NCI-H748 treated with DMSO at 0.1 percent for 48 hours (cell line): ENCODE results near the gene SORL1-AS1.
"Not testable (repeated sequence)": the region's sequence is repeated elsewhere in the genome, so short reads cannot be mapped to it uniquely, and the experiment has no call there.

Experiments used
- DNase-seq: peaks from one replicate; lab custom pipeline; 2025; lab: John Stamatoyannopoulos, UW

SORL1-AS1 gene

DNA sequence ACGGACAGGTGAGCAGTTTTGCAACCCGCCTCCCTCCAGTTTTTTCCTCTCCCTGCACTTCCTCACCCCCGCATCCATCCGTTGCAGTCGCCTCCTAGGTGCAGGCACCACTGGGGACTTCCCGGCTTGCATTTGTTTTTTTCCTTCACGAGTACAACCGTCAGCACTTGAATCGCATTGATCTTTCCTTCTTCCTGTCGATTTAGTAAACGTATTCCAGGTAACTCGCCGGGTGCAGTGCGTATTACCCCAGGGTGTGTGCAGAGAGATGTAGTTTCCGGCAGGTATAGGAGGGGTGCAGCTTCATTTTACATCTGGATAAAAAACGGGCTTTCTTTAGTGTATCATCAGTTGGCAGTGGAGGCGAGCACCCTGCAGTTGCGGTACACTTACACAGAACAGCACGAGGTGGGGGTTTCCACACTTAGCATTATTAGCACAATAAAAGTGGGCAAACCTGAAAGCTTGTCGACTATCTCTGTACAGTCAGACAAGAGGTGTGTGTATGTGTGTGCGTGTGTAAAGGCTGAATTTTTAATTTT is at the start of gene SORL1-AS1:
Gene SORL1-AS1, minus strand, starts transcription at position 359 of the 542 bp plus-strand sequence.
- peak; percentile 16 for DNase-seq

DNA sequence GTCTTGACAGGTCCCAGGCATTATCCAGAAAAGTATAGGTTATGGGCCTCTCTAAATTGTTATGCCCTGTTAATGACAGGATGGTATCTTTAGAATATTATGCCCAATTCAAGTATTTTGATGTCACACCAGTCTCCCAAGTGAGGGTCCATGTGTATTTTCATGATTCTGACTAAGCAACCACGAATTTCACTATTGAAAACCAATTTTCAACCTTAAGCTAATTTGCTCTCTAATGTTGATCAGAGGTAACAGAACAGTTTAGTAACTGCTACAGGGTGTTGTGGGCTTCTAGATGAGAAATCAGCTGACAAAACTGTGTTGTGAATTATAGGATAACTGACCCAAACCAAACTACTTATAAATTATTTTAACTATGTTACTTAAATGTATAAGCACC is 48.0 kb upstream of the SORL1-AS1 start:
- no peak for DNase-seq

DNA sequence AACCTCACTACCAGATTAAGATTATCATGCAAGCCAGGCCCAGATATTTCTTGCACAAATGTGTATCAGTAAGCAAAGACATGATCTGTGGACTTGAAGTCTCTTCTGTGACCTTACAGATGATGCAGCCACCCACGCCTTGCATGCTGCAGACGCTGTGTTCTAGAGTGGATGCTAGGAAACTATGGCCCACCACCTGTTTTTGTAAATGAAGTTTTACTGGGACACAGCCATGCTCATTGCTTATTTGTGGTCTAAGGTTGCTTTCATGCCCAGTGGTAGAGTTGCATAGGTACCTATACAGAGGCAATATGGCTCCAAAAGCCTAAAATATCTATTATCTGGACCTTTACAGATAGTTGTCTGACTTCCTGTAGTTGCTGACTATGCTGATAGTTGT is 47.5 kb upstream of the SORL1-AS1 start:
- DNase-seq: no peak

DNA sequence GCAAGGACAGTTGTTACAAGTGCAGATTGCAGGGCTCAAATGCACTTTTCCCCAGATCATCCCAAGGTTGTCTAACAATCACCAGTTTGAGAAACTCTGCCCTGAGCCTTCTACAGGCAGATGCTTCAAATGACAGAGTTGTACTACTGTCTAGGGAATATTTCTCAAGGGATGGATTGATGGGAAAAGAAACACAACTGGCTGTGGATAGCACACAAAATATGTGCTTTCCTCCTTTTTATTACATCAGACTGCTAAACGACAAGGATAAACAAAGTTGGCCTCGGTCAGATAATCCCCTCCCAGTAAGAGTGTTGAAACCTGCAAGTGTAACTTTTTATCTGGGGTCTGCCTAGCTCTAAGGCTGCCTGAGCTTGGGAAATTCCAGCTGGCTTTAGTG is 46.6 kb upstream of the SORL1-AS1 start:
- no peak for DNase-seq

DNA sequence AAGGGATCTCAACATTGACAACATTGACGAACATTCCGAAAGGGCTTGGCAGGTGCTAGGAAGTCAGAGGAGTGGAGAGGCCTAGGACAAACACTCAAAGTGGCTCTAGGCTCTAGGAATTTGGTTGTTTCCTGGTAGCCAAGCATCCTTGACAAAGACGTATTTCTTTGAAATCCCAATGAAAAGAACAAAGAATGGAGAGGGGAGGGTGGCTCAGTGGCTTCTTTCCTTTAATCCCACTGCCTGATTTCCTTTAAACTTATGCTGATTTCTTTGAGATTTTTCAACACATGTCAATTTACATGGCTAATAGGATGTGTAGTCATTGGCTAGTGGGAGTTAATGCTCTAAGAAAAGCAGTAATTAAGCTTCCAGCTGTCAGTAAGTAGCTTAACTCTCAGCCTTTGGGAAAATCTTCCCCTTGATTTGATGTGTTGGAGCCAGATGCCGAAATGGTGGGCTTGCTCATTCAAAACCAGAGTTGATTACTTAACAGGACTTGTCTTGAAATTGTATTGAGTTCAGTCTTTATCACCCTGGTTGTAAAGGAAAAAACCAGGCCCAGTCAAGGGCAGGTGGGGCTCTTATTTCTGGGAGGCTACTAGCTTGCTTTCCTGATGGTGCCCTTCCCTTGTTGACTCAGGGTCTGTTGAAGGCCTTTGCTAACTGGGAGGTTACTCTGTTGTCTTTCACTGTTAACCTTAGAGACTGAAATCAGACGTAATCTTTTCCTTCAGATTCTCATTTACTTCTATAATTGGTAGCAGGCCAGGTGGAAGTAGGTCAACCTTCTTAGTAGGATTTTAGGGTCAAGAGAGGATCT is 44.6 kb upstream of the SORL1-AS1 start:
- no peak for DNase-seq

DNA sequence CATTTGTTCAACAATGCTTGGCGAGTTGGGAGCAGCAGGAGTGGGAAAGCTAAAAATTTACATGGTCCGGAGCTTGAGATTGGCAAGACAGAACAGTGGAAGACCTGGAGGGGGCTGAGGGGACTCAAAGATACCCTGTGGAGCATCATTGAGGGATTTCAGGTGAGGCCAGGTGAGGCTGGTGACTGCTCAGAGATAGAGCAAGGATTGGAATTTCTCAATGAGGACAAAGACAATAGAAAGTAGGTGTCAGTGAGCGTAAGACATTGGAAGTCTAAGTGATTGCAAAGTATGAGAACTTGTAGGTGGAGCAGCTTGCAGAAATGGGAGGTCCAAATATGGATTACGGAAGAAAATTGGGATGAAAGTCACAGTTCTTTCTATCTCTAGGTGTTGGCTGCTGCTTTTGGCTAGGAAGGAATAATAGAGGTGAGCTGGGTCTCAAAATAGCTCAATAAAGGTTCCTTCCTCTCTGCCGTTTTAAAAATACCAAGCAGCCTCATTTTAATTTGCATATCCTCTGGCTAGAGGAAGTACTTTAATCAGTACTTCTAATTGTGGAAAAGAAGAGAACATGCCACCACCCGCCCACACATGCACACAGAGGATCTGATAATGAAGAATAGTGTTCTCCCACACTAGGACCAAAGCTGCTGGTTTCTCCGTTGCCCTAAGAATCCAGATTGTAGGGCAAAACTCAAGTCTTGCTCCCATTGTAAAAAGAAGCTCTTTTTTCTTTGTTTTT is 41.8 kb upstream of the SORL1-AS1 start:
- no peak for DNase-seq

DNA sequence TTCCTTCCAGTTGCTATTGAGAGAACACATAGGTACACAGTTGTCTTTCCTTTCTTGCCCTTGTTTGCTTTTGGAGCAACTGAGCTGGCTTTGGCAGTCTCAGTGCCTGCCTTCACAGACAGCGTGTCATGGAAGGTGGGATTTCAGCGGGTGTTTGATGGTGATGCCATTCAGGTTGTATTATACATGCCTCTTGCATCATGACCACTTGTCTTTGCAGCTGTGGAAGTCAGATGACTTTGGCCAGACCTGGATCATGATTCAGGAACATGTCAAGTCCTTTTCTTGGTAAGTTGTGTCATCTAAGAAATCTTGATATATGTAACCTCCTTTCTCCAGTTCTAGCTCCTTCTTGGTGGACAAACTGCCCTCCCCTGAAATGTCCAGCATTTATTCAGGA is 37.1 kb upstream of the SORL1-AS1 start:
- DNase-seq: no peak

DNA sequence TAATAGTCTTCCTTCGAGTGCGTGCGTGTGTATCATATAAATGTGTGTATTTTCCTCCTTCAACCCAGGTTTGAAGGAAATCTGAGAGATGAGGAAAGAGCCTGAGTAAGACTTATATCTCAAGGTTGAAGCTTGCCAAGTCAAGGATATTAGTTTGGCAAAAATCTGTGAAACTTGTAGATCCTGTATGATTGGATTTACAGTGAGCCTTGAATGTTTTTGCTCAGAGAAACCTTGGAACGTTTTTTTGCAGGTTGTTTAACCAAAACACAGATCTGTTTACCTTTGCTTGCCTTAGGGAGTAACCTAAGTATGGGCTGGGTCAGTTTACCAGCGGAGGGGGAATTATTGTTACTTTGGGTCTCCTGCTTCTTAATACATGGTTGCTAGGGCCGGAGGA is 35.9 kb upstream of the SORL1-AS1 start:
- no peak for DNase-seq

DNA sequence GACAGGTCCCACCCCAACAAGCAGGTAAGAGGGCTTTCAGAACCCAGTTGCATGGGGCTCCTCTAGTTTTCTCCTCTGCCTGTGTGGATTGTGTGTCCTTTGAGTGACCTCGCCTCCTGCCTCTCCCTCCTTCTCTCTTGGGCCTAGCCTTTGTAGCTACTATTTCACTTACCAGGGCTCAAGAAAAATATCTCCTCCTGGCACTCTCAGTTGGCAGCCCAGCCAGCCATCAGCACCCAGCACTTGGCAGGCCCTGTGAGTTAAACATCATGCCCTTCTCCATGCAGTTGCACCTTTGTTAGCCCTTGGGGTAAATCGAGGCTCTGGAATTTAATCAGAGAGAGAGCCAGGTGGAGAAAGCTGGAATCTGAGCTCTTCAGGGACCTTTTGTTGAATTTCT is 35.4 kb upstream of the SORL1-AS1 start:
- DNase-seq: no peak

DNA sequence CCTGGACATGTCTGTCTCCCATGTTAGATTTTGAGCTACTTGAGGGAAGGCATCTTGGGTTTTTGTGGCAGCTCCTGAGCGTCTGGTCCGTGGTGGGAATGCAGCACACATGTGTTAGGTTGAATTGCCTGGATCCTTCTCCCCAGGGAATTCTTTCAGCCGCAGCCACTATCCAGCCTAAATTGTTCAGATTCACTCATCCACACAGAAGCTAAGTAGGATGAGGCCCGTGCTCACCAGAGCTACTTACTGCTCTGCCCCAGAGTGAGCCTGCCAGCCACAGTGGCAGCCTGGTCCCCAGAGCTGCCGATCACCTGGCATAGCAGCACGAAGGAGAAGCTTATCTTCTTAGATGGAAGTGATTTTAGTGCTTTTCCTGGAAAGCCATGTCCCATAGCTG is 34.4 kb upstream of the SORL1-AS1 start:
- DNase-seq: no peak

DNA sequence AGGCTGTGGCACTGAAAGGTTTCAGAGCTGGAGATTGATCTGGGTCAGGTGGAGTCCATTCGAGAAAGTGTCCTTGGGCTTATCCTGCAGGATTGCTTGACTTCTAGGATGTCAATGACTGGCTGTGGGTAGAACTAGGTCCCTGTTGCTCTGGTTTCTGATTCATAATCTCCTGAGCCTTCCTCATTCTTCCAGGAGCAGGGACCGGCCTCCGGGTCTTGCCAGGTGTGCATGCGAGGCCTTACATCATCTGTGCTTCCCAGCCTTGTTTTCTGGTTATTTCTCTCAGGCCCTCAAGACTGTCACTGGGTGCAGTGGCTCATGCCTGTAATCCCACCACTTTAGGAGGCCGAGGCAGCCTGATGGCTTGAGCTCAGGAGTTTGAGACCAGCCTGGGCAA is 33.3 kb upstream of the SORL1-AS1 start:
- DNase-seq: no peak

DNA sequence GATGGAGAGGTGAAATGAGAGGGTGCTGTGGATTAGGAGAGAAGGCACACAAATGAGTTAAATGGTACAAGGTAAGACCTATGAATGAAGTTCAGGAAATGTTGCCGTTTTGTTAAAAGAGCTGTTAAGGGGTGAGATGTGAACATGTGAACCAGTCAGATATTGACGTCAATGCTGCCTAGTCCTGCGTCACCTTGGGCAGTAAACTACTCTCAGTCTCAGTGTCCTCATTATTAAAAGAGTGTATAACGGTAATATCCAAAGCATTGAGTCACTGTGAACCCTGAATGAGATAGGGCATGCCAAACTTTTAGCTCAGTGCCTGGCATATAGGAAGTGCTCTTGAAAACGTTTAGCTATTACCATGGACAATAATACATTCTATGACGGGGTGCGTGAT is 32.4 kb upstream of the SORL1-AS1 start:
- no peak for DNase-seq

DNA sequence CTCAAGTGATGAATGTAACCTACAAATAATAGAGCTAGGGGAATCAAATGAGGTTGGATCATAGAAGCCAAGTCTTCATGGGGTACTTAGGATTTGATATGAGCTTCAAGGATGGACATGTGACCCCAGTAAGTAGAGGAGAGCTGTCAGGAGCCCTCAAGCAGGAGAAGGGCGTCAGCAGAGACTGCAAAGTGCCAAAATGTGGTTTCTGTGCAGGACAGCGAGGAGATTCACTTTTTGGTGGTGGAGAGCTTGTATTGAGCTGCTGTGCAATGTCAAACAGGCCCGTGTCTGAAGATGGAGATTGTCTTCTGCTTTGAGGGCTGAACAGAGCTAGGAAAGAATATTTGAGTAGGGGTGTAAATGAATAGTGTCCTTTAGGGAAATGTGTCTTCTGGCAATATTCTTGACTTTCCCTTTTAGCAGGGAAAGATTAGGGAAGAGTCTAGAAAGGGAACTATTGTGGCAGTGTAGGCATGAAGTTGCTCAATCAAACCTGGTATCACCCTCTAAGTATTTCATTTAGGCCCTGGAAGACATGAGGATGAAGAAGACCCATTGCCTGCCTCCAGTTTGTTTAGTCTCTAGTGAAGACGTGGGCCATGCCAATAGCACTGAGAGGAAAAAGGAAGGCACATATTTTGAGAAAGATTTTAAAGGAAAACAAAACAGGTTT is 31.2 kb upstream of the SORL1-AS1 start:
- DNase-seq: no peak

DNA sequence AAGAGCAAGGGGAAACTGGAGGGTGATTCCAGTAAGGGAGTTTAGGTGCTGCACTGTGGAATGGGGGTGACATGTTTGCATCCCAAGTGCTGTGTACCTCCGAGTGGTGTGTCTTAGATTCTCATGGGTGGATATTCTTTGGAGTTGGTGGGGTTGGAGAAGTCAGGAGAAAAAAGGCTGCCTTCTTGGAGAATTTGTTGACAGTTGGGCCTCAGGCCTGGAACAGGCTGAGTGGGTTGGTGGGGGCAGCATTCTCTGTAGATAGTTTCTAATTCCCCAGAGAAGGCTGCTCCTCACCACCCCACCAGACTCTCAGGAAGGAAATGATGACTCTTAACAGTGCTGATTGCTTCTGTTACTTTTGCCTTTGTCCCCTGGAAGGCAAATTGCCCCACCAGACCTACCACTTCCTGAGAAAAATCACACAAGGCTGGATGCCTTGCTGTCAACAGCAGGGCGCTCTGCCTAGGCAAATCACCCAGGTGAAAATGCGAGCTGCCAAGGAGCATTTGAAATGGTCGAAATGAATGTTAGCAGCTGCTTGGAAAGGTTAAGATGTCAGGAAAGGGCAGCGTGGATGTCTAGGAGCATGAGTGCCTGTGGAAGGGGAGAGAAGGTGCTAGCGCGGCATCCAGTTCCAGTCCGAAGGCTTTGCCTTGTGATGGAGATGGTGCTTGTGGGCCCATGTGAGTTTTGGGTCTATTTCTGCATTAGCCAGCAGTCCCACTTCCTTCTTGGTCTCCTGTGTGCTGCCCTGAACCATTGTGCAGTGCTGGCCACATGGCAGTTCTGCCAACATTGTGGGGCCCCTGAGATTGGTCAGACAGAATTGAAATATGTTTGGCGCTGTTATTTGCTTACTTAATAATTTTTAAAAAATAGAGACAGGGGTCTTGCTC is 29.7 kb upstream of the SORL1-AS1 start:
- DNase-seq: no peak

DNA sequence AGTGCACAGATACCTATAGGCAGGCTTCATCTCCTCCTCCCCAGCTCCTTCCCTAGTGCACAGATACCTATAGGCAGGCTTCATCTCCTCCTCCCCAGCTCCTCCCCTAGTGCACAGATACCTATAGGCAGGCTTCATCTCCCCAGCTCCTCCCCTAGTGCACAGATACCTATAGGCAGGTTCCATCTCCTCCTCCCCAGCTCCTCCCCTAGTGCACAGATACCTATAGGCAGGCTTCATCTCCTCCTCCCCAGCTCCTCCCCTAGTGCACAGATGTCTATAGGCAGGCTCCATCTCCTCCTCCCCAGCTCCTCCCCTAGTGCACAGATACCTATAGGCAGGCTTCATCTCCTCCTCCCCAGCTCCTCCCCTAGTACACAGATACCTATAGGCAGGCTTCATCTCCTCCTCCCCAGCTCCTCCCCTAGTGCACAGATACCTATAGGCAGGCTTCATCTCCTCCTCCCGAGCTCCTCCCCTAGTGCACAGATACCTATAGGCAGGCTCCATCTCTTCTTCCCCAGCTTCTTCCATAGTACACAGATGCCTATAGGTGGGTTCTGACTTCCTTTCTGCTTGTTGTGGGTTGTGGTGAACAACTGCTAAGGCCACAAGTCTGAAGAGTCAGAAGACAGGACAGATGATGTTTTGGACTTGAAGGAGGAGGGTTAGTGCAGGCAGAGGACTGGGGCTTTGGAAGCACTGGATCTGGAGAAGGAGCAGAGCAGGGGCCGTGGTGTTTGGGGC is 28.9 kb upstream of the SORL1-AS1 start:
- not testable (repeated sequence) for DNase-seq

DNA sequence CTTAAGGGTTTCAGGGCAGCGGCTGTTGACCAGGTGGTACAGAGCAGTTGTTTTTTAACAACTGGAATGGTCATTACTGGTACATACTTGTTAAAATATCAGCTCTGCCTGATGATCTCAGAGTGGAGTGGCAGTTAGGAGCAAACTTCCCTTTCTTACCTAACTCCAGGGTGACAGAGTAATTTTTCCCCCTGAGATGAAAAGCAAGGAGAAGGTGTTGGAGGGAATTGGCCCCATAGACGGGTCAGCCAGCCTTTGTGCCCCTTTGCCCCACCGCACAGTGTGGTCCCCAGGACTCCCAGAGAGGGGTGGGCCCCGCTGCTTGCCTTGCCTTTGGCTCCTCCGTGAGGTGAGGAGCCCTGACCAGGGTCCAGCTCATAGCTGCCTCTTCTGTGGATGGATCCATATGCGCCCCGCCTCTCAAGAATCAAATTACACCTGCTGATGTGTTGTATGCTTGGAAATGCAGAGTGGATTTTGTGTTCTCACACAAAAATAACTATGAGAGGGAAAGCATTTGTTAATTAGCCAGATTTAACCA is 27.0 kb upstream of the SORL1-AS1 start:
- no peak for DNase-seq

DNA sequence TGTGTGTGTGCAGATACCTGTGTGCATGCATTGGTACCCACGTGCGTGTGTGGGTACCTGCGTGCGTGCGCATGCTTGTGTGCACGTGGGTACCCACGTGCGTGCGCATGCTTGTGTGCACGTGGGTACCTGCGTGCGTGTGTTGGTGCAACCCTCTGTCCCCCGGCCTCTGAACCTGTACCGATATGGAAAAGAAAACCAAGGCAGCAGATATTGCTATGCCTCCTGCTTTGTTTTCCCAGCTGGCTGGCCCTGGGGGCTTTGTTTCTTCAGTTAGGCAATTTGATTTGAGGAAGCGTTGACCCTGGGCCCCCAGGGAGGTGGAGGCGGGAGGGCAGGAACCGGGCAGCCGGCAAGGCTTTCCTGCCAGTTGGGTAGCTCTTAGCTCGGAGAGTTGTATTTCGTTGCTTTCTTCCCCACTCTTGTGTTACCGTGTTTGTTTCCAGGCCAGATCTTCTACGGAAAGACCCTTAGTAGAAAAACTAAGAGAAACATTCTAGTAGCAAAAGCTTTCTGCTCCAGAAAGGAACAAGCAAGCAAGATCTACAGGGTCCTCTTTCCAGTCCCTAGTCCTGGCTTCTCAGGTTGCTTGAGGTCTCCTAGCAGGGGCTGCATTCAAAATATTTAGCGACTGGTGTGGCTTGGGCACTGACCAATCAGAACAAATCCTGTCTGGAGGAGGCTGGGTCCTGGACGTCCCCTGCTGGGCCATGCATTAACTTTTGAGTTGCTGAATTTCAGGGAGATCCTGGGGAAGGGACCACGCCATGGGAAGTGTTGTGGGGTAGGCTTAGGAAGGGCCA is 26.3 kb upstream of the SORL1-AS1 start:
- DNase-seq: no peak

DNA sequence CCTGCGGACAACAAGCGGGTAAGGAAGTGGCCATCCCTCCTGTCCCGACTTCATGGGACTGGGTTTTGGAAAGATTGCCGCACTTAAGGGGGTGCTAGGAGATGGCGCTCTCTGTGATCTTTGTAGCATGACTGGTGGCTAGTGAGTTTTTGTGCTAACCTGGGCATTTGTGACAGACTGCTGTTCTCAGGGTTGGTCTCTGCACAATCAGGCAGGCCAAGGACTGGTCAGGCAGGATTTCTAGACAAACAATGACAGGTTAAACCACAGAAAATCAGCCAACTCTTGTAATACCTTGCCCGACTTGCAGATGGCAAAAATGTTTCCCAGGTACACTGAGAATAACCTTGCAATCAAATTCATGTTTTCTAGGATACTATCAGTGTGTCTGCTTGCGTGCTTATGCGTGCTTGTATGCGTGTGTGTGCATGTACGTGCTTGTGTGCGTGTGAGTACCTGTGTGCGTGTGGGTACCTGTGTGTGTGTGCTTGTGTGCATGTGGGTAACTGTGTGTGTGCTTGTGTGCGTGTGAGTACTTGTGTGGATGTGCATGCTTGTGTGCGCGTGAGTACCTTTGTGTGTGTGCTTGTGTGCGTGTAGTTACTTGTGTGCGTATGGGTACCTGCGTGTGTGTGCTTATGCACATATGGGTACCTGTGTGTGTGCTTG is 25.6 kb upstream of the SORL1-AS1 start:
- DNase-seq: no peak

DNA sequence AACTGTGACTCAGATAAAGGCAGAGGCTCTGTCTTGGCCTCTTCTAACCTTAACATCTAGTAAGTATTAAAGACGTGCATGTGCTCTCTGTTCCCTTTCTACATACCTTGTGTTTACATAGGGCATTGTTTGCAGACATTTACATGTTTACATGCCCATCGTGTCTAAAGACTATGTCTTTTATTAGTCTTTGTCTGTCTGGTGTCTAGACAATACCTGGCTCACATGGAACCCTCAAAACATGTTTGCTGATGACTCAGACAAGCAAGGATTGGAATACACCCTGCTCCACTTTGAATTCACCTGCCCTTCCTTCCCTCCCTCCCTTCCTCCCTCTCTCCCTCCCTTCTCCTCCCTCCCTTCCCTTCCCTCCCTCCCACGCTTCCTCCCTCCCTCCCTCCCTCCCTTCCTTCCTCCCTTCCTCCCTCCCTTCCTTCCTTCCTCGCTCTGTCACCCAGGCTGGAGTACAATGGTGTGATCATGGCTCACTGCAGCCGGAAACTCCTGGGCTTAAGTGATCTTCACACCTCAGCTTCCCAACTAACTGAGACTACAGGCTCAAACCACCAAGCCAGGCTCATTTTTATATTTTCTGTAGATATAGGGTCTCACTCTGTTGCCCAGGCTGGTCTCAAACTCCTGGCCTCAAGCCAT is 23.7 kb upstream of the SORL1-AS1 start:
- DNase-seq: peak; percentile 54
